Mesenchymal stem cell (in vitro differentiated cells and primary cell): ENCODE data around the gene LARGE1.

ENCODE experiments used
- DNase-seq: peaks from one replicate; pipeline ENCODE4 v3.0.0-alpha.2; 2013
- H2AFZ ChIP-seq: one replicate; pipeline ENCODE4 v1.6.1; 2013; ENCODE audit warnings: low read depth, mild to moderate bottlenecking, control low read depth, inconsistent platforms, low read length, moderate library complexity
- H2AK5ac ChIP-seq: 2 replicates; pipeline ENCODE4 v1.6.1; 2013; ENCODE audit warnings: low read length, moderate library complexity, mild to moderate bottlenecking, inconsistent platforms; ENCODE audit not compliant: severe bottlenecking
- H2BK120ac ChIP-seq: one replicate; pipeline ENCODE4 v1.6.1; 2013; ENCODE audit warnings: low read depth, mild to moderate bottlenecking, inconsistent platforms, low read length, moderate library complexity
- H2BK12ac ChIP-seq, 2 experiments: one replicate each; pipeline ENCODE4 v1.6.1; 2013; ENCODE audit warnings: inconsistent platforms in 2 of 2, low read length in 2 of 2, mild to moderate bottlenecking in 2 of 2, moderate library complexity in 2 of 2, control low read depth in 1 of 2
- H2BK15ac ChIP-seq: one replicate; pipeline ENCODE4 v1.6.1; 2013; ENCODE audit warnings: mild to moderate bottlenecking, low read depth, inconsistent platforms; ENCODE audit not compliant: poor library complexity, severe bottlenecking
- H2BK5ac ChIP-seq: 2 replicates; pipeline ENCODE4 v1.6.1; 2013; ENCODE audit warnings: low read depth, mild to moderate bottlenecking, low read length, control low read depth, inconsistent platforms; ENCODE audit not compliant: poor library complexity, severe bottlenecking
- H3K14ac ChIP-seq, 2 experiments: one replicate each; pipeline ENCODE4 v1.6.1; 2013; ENCODE audit warnings: inconsistent platforms in 2 of 2, low read length in 2 of 2, control low read depth in 1 of 2, mild to moderate bottlenecking in 1 of 2, moderate library complexity in 1 of 2
- H3K18ac ChIP-seq, 2 experiments: one replicate each; pipeline ENCODE4 v1.6.1; 2013; ENCODE audit warnings: inconsistent platforms in 2 of 2, low read length in 2 of 2, control low read depth in 1 of 2, low read depth in 1 of 2, mild to moderate bottlenecking in 1 of 2
- H3K23ac ChIP-seq, 2 experiments: one replicate each; pipeline ENCODE4 v1.6.1; 2013; ENCODE audit warnings: inconsistent platforms in 2 of 2, low read length in 2 of 2, mild to moderate bottlenecking in 2 of 2, moderate library complexity in 2 of 2, control low read depth in 1 of 2
- H3K27ac ChIP-seq: 2 replicates; pipeline ENCODE4 v1.5.1; 2013; ENCODE audit warnings: mild to moderate bottlenecking, moderate library complexity, low read length, control low read depth, inconsistent platforms; ENCODE audit not compliant: poor library complexity, severe bottlenecking
- H3K27me3 ChIP-seq, 2 experiments: 2 replicates each; pipeline versions ENCODE4 v1.6.1 to v1.7.0; 2013; ENCODE audit warnings: low read length in 2 of 2, mild to moderate bottlenecking in 2 of 2, moderate library complexity in 2 of 2, control low read depth in 1 of 2, inconsistent platforms in 1 of 2; ENCODE audit not compliant: control insufficient read depth in 1 of 2, insufficient read depth in 1 of 2
- H3K36me3 ChIP-seq, 2 experiments: 2 replicates each; pipeline versions ENCODE4 v1.6.1 to v1.7.0; 2013; ENCODE audit warnings: low read length in 2 of 2, control low read depth in 1 of 2, inconsistent platforms in 1 of 2, low read depth in 1 of 2, mild to moderate bottlenecking in 1 of 2; ENCODE audit not compliant: insufficient read depth in 2 of 2, control insufficient read depth in 1 of 2
- H3K4ac ChIP-seq, 2 experiments: one replicate each; pipeline ENCODE4 v1.6.1; 2013; ENCODE audit warnings: inconsistent platforms in 2 of 2, low read length in 2 of 2, mild to moderate bottlenecking in 2 of 2, moderate library complexity in 2 of 2, control low read depth in 1 of 2, low read depth in 1 of 2
- H3K4me1 ChIP-seq: 2 replicates; pipeline ENCODE4 v1.6.1; 2013; ENCODE audit warnings: low read depth, low read length, control low read depth; ENCODE audit not compliant: control insufficient read depth, insufficient read depth
- H3K4me2 ChIP-seq: 2 replicates; pipeline ENCODE4 v1.6.1; 2013; ENCODE audit warnings: low read length, mild to moderate bottlenecking, inconsistent platforms; ENCODE audit not compliant: poor library complexity, severe bottlenecking
- H3K4me3 ChIP-seq, 2 experiments: 2 replicates each; pipeline versions ENCODE4 v1.5.1 to v1.7.0; 2013; ENCODE audit warnings: low read length in 2 of 2, mild to moderate bottlenecking in 2 of 2, control low read depth in 1 of 2, low read depth in 1 of 2; ENCODE audit not compliant: insufficient read depth in 1 of 2
- H3K79me1 ChIP-seq: replicated peaks from 2 replicates; pipeline ENCODE4 v1.6.1; 2013; ENCODE audit warnings: mild to moderate bottlenecking, control low read depth, low read length, inconsistent platforms; ENCODE audit not compliant: poor library complexity, severe bottlenecking
- H3K9ac ChIP-seq: 2 replicates; pipeline ENCODE4 v1.7.0; 2013; ENCODE audit warnings: mild to moderate bottlenecking, low read length, moderate library complexity
- H3K9me3 ChIP-seq: 2 replicates; pipeline ENCODE4 v1.7.0; 2013; ENCODE audit warnings: mild to moderate bottlenecking, low read length; ENCODE audit not compliant: control insufficient read depth
- H4K8ac ChIP-seq: one replicate; pipeline ENCODE4 v1.6.1; 2013; ENCODE audit warnings: inconsistent platforms, mild to moderate bottlenecking, low read length, moderate library complexity
- H4K91ac ChIP-seq: one replicate; pipeline ENCODE4 v1.6.1; 2013; ENCODE audit warnings: mild to moderate bottlenecking, low read length, inconsistent platforms
- WGBS: methylation state at CpG from one replicate; pipeline ENCODE4 v1.1.7; 2013; ENCODE audit warnings: mixed read lengths; 5-methylcytosine and 5-hydroxymethylcytosine counted together

LARGE1 gene

GRCh38 chr22:33535937-33536875 is 384.1 kb downstream of the LARGE1 start:
- Histone ChIP-seq H4K91ac (no peak overlapping the region), H3K4me2 (no peak overlapping the region), H2BK120ac (no peak overlapping the region), H3K36me3 (no peaks in the 10 kb centered on the region), H3K4ac (no peak overlapping the region), H2AFZ (no peak overlapping the region), H2BK12ac (no peak overlapping the region), H3K27ac (no peak overlapping the region), H3K4me3 (no peak overlapping the region), H3K14ac (no peak overlapping the region), H3K18ac (no peak overlapping the region), H3K9me3 (no peaks in the 10 kb centered on the region), H3K23ac (no peak overlapping the region), H3K9ac (no peak overlapping the region), H2BK15ac (no peak overlapping the region), H2AK5ac (no peak overlapping the region), H3K79me1 (no peaks in the 10 kb centered on the region), H4K8ac (no peak overlapping the region), H3K4me1 (peaks cover 14% of the 10 kb centered on the region), H3K27me3 (peaks cover 0 to 3% of the 10 kb centered on the region in 2 experiments), H2BK5ac (no peak overlapping the region)
- WGBS: 91% methylated on average over 13 of the region's 15 CpGs
- no peak for DNase-seq

GRCh38 chr22:33529424-33530113 is 390.7 kb downstream of the LARGE1 start:
- Histone ChIP-seq H3K14ac (no peak overlapping the region), H4K91ac (no peak overlapping the region), H2BK120ac (no peak overlapping the region), H2BK15ac (no peak overlapping the region), H3K79me1 (peaks cover 2% of the 10 kb centered on the region), H2BK12ac (no peak overlapping the region), H3K36me3 (no peaks in the 10 kb centered on the region), H4K8ac (no peak overlapping the region), H3K4me2 (no peak overlapping the region), H3K18ac (no peak overlapping the region), H3K4me3 (peak overlapping the region in 1 of 2 experiments; percentile 17), H3K9ac (peak overlapping the region; percentile 34), H3K23ac (no peak overlapping the region), H2AK5ac (no peak overlapping the region), H3K4ac (no peak overlapping the region), H3K27ac (no peak overlapping the region), H2BK5ac (no peak overlapping the region), H3K27me3 (peaks cover 0 to 3% of the 10 kb centered on the region in 2 experiments), H3K9me3 (no peaks in the 10 kb centered on the region), H2AFZ (no peak overlapping the region), H3K4me1 (no peaks in the 10 kb centered on the region)
- no peak for DNase-seq
- 91% methylated on average over 8 of the region's 9 CpGs for WGBS

GRCh38 chr22:33528183-33528582 is 392.1 kb downstream of the LARGE1 start:
- H2AK5ac ChIP-seq: no peak overlapping the region
- no peak overlapping the region for H4K91ac ChIP-seq
- peaks cover 0 to 3% of the 10 kb centered on the region in 2 experiments for H3K27me3 ChIP-seq
- no peak overlapping the region for H2BK15ac ChIP-seq
- no peak overlapping the region for H3K4me3 ChIP-seq
- H2BK5ac ChIP-seq: no peak overlapping the region
- no peak overlapping the region for H3K18ac ChIP-seq
- no peak overlapping the region for H3K27ac ChIP-seq
- peaks cover 2% of the 10 kb centered on the region for H3K79me1 ChIP-seq
- H3K14ac ChIP-seq: no peak overlapping the region
- H2BK120ac ChIP-seq: no peak overlapping the region
- H3K4ac ChIP-seq: no peak overlapping the region
- no peak overlapping the region for H3K23ac ChIP-seq
- H3K4me1 ChIP-seq: no peaks in the 10 kb centered on the region
- H2BK12ac ChIP-seq: no peak overlapping the region
- no peak overlapping the region for H4K8ac ChIP-seq
- H3K36me3 ChIP-seq: no peaks in the 10 kb centered on the region
- H2AFZ ChIP-seq: no peak overlapping the region
- DNase-seq: no peak
- no peak overlapping the region for H3K9ac ChIP-seq
- no peaks in the 10 kb centered on the region for H3K9me3 ChIP-seq
- 94% methylated on average over 2 of the region's 3 CpGs for WGBS
- no peak overlapping the region for H3K4me2 ChIP-seq

- no peak overlapping the region for H3K9ac ChIP-seq
- H3K9me3 ChIP-seq: no peaks in the 10 kb centered on the region
- no peak overlapping the region for H2BK12ac ChIP-seq
- H3K4me3 ChIP-seq: no peak overlapping the region
- H4K8ac ChIP-seq: no peak overlapping the region
- H2AK5ac ChIP-seq: no peak overlapping the region
- H2BK120ac ChIP-seq: no peak overlapping the region
- H3K36me3 ChIP-seq: no peaks in the 10 kb centered on the region
- H3K27me3 ChIP-seq: no peaks in the 10 kb centered on the region
- no peak overlapping the region for H3K23ac ChIP-seq
- no peak overlapping the region for H3K27ac ChIP-seq
- no peak for DNase-seq
- peaks cover 2% of the 10 kb centered on the region for H3K79me1 ChIP-seq
- WGBS: 96% methylated on average over 12 of the region's 12 CpGs
- no peak overlapping the region for H2AFZ ChIP-seq
- no peak overlapping the region for H3K14ac ChIP-seq
- no peaks in the 10 kb centered on the region for H3K4me1 ChIP-seq
- H3K18ac ChIP-seq: no peak overlapping the region
- H3K4me2 ChIP-seq: no peak overlapping the region
- no peak overlapping the region for H2BK15ac ChIP-seq
- no peak overlapping the region for H4K91ac ChIP-seq
- no peak overlapping the region for H3K4ac ChIP-seq
- H2BK5ac ChIP-seq: no peak overlapping the region
Observed at GRCh38 chr22:33526434-33527107, 393.7 kb downstream of the LARGE1 start.
